ENCODE data around the gene SMPX. TPM values are rescaled to one million over a fixed set of nuclear protein-coding genes. Genes with fewer than 3 reads are reported as not detected.
A peak's percentile ranks its signal among the peaks of the same experiment; 100 is the strongest.

SMPX gene
- polyA plus RNA-seq, 2 of the 4 experiments (the other 2 are of a cell fraction): 0.13 to 0.23 TPM

DNA sequence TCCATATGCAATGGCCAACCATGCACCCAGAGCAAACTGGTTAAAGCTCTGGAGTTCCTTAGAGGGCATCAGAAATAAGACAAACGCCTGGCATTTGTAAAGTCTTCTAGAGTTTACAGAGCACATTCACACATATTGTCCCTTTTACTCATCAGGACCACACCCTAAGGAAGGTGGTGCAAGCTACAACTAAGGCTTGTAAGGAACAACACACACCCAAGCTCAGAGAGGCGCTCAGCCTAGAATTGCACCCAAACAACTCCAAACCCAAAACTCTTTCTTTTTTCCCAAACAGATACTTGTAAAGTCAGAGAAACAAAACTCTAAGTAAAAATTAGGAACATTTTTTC is 46.1 kb downstream of the SMPX start:
- POLR2A ChIA-PET: no interaction called here

DNA sequence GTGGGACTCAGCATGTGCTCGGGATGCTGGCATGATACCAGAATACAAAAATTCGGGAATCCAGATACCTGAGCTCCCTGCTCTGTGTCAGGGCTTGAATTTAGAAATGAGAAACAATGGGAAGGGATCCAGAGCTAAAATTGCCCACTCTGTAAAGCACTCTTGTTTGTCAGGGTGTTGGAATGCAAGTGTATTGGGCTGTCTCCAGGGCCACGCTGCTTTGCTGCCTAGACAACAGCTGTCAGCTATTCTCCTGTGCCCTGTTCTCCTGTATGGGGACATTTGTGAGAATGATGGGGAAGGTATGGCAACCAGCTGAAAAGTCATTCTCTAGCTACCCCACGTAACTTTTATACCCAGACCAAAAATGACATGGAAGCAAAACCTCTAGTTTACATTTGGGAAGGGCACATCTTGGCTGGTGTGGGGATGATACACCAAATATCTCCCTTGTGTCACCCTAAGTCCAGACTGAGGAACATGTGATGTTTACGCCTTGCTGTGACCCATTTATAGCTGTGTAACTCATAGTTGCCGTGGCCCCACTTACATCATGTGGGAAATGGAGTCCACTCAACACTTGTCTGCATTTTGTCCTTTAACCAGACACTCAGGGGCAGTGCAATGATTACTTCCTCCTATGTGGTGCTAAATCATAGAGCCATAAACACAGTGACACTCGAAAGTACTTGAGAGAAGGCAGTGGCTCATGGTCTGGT is 46.6 kb downstream of the SMPX start:
- FAIRE-seq: no peak
- TF ChIP-seq POLR2AphosphoS2 (conservative IDR thresholded peaks at IDR 0.05; ENCODE audit: low read length): no peak
- TF ChIP-seq, protein P1, sequence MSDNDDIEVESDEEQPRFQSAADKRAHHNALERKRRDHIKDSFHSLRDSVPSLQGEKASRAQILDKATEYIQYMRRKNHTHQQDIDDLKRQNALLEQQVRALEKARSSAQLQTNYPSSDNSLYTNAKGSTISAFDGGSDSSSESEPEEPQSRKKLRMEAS (IDR thresholded peaks at IDR 0.05): no peak
- TF ChIP-seq NFE2L2 (conservative IDR thresholded peaks at IDR 0.05; ENCODE audit: low read length): no peak
- TF ChIP-seq EP300 (IDR thresholded peaks at IDR 0.05): no peak
- TF ChIP-seq KDM5A (IDR thresholded peaks at IDR 0.05): no peak
- no peak for TF ChIP-seq TP53 (CRISPR knock-in tag; IDR thresholded peaks at IDR 0.05)
- CTCF ChIA-PET: interaction anchor here (1.8 to 1.9 kb wide), 2 partner anchors 14 to 35 kb away, joined by 5 read pairs; no protein-coding TSS in a partner anchor
- no peak for DNase-seq (ENCODE audit: low read depth in 1 of 2, low spot score in 1 of 2)
- no peaks in the 10 kb centered on the region for H3K9me3 ChIP-seq
- H3K4me3 ChIP-seq: no peak overlapping the region
- no peak for ATAC-seq
- POLR2A ChIA-PET: no interaction called here
- H3K27ac ChIP-seq: no peak overlapping the region
- H3K4me2 ChIP-seq: no peak overlapping the region
- H3K4me1 ChIP-seq: no peaks in the 10 kb centered on the region
- WGBS (ENCODE audit: missing lambda C conversion rate): 36% methylated on average over 7 of the region's 7 CpGs

More for the DNA sequence above, 46.1 kb downstream of the SMPX start:
- Histone ChIP-seq H3K4me2 (no peak overlapping the region), H3K27ac (no peak overlapping the region), H3K4me1 (no peaks in the 10 kb centered on the region), H3K4me3 (no peak overlapping the region), H3K9me3 (no peaks in the 10 kb centered on the region)
- no peak for DNase-seq (ENCODE audit: low read depth in 1 of 2, low spot score in 1 of 2)
- no peak for TF ChIP-seq RFX5 (IDR thresholded peaks at IDR 0.05)
- 30% methylated on average over 2 of the region's 2 CpGs for WGBS (ENCODE audit: missing lambda C conversion rate)
- no peak for ATAC-seq
- CTCF ChIA-PET: interaction anchor here (1.9 kb wide), 1 partner anchor 14 kb away, joined by 5 read pairs; no protein-coding TSS in a partner anchor
- no peak for FAIRE-seq

DNA sequence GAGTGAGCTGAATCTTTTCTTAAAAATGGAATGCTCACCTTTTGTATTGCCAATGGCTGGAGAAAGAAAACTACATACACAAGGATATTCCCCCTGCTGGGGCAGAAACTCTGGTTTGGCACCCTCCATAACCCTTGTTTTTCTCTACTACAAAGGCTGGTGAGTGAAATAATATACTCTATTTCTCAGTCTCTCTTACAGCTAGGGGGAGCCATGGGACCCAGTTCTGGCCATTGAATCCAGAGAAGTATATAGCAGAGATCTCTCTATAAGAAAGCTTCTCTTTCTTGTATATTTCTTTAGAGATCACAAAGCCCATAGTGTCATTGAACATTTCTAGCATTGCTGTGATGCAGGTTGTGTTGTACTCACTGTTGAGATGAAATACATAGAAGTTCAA is 49.8 kb downstream of the SMPX start:
- H3K9me3 ChIP-seq: no peaks in the 10 kb centered on the region
- H3K27ac ChIP-seq: no peak overlapping the region
- no peak for ATAC-seq
- H3K4me1 ChIP-seq: no peaks in the 10 kb centered on the region
- ChIA-PET POLR2A (no interaction called here), CTCF (interaction anchor here (0.7 to 2.1 kb wide), 2 partner anchors 18 to 195 kb away, joined by 3 to 4 read pairs; no protein-coding TSS in a partner anchor)
- no peak overlapping the region for H3K4me2 ChIP-seq
- DNase-seq (ENCODE audit: low read depth in 1 of 2, low spot score in 1 of 2): no peak
- no peak for TF ChIP-seq CHD4 (IDR thresholded peaks at IDR 0.05; ENCODE audit: borderline replicate concordance)
- TF ChIP-seq, protein P2, sequence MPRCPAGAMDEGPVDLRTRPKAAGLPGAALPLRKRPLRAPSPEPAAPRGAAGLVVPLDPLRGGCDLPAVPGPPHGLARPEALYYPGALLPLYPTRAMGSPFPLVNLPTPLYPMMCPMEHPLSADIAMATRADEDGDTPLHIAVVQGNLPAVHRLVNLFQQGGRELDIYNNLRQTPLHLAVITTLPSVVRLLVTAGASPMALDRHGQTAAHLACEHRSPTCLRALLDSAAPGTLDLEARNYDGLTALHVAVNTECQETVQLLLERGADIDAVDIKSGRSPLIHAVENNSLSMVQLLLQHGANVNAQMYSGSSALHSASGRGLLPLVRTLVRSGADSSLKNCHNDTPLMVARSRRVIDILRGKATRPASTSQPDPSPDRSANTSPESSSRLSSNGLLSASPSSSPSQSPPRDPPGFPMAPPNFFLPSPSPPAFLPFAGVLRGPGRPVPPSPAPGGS (IDR thresholded peaks at IDR 0.05): no peak
- TF ChIP-seq NR3C1 (IDR thresholded peaks at IDR 0.05): no peak
- TF ChIP-seq HOXB5 (CRISPR knock-in tag; IDR thresholded peaks at IDR 0.05): no peak
- no peak for TF ChIP-seq MYC (IDR thresholded peaks at IDR 0.05; ENCODE audit: borderline replicate concordance, low read length)
- no peak for TF ChIP-seq ZSCAN20 (CRISPR knock-in tag; IDR thresholded peaks at IDR 0.05)
- TF ChIP-seq RNF2 (IDR thresholded peaks at IDR 0.05; ENCODE audit: borderline replicate concordance, low read depth): no peak
- no peak for TF ChIP-seq POLR2A (IDR thresholded peaks at IDR 0.05; ENCODE audit: low read length)
- no peak for TF ChIP-seq CBX2 (IDR thresholded peaks at IDR 0.05; ENCODE audit: borderline replicate concordance, low read depth)
- TF ChIP-seq HOXA7 (CRISPR knock-in tag; IDR thresholded peaks at IDR 0.05): no peak
- TF ChIP-seq NFE2L2 (conservative IDR thresholded peaks at IDR 0.05; ENCODE audit: low read length): no peak
- TF ChIP-seq, protein P1 (IDR thresholded peaks at IDR 0.05): no peak
- TF ChIP-seq KDM5A (IDR thresholded peaks at IDR 0.05): no peak
- TF ChIP-seq, protein P3, sequence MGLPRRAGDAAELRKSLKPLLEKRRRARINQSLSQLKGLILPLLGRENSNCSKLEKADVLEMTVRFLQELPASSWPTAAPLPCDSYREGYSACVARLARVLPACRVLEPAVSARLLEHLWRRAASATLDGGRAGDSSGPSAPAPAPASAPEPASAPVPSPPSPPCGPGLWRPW (IDR thresholded peaks at IDR 0.05): no peak
- TF ChIP-seq EP300 (IDR thresholded peaks at IDR 0.05): no peak
- no peak for TF ChIP-seq CBX8 (IDR thresholded peaks at IDR 0.05)
- no peak for TF ChIP-seq KDM1A (IDR thresholded peaks at IDR 0.05; ENCODE audit: low read depth)
- no peak overlapping the region for H3K4me3 ChIP-seq
- peak; percentile 79 for FAIRE-seq

All from A549 (cell line).